Stimulated activated effector memory CD8-positive, alpha-beta T cell treated with anti-CD3 and anti-CD28 coated beads, Interleukin-12 subunit alpha, Interleukin-12 subunit beta, amount 100 ng/mL, for 72 hours (primary cell): Measurements from ENCODE around the gene RPL5.
"Not testable (repeated sequence)": the region's sequence is repeated elsewhere in the genome, so short reads cannot be mapped to it uniquely, and the experiment has no call there.

Source experiments
- ATAC-seq: fragments of 150-1000 bp; cut with Tn5 transposase; 2 replicates; pipeline ENCODE4 v1.10.0; 2021
- DNase-seq, 2 donors: peaks; one replicate each; pipeline ENCODE4 v3.0.0; 2021 to 2022; ENCODE audit warnings: low spot score in 2 of 2
- H3K27ac Mint-ChIP-seq: one replicate; pipeline ENCODE4 v1.8.0; 2022; ENCODE audit warnings: mild to moderate bottlenecking, mixed read lengths
- H3K36me3 Mint-ChIP-seq: one replicate; pipeline ENCODE4 v1.8.0; 2022; ENCODE audit warnings: mild to moderate bottlenecking, mixed read lengths
- H3K4me1 Mint-ChIP-seq: one replicate; pipeline ENCODE4 v1.8.0; 2022; ENCODE audit warnings: mixed read lengths
- H3K4me3 Mint-ChIP-seq: one replicate; pipeline ENCODE4 v1.8.0; 2022; ENCODE audit warnings: mild to moderate bottlenecking, mixed read lengths
- H3K9me3 Mint-ChIP-seq: one replicate; pipeline ENCODE4 v1.8.0; 2022; ENCODE audit warnings: mixed read lengths

The RPL5 gene

DNA sequence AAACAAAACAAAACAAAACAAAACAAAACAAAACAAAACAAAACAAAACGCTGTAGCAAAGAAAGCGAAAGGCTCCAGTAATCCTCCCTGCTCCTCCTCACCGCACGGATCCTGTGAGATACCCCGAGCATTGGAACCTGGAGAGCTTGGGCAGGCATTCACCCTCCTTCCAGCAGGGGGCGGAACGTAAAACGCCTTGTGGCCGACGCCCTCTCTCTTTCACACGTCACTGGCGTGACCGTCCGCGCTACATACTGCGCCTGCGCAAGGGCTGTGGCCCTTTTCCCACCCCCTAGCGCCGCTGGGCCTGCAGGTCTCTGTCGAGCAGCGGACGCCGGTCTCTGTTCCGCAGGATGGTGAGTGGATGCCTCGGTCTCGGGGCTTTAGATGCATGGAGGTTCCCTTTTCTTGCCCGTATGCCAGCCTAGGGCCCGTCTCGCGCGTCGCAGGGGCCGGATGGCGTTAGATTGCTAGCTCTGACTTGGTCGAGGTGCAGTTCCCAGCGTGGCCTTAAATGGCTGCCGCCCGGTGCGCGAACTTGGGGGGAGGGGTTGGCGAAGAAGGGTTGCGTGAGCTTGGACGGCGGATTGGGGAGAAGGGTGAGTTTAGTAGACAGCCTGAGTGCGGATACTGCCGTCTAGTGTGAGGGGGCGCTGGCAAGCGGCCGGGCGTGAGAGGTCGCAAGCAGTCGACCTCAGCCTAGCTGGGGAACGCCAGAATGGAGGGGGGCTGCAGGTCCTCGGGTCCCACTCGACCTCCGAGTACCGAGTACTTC, at the start of gene RPL5:
Gene RPL5, plus strand, starts transcription at position 279 of the 775 bp plus-strand sequence. Its CDS starts 75 bp downstream, at position 354.
- Mint-ChIP-seq H3K9me3 (no peaks in the 10 kb centered on the region), H3K27ac (peak within 1 kb of the TSS; percentile 100), H3K4me1 (peaks cover 47% of the 10 kb centered on the region), H3K4me3 (peak within 1 kb of the TSS; percentile 98), H3K36me3 (peaks cover 57% of the 10 kb centered on the region)
- peak; percentile 99 to 100 for DNase-seq
- ATAC-seq: peak; percentile 93

DNA sequence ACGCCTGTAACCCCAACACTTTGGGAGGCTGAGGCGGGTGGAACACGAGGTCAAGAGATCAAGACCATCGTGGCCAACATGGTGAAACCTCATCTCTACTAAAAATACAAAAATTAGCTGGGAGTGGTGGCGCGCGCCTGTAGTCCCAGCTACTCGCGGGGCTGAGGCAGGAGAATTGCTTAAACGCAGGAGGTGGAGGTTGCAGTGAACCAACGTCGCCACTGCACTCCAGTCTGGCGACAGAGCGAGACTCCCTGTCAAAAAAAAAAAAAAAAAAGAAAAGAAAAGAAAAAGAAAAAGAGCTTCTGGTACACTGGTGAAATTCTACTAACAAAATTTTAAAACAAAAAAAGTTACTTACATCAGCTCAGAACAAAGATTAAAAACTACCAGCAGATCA, 48.3 kb upstream of the RPL5 start:
- H3K9me3 Mint-ChIP-seq, DNase-seq, H3K27ac Mint-ChIP-seq, H3K36me3 Mint-ChIP-seq, ATAC-seq: not testable (repeated sequence)
- Mint-ChIP-seq H3K4me3 (peak overlapping the region; percentile 67), H3K4me1 (peaks cover 12% of the 10 kb centered on the region)

DNA sequence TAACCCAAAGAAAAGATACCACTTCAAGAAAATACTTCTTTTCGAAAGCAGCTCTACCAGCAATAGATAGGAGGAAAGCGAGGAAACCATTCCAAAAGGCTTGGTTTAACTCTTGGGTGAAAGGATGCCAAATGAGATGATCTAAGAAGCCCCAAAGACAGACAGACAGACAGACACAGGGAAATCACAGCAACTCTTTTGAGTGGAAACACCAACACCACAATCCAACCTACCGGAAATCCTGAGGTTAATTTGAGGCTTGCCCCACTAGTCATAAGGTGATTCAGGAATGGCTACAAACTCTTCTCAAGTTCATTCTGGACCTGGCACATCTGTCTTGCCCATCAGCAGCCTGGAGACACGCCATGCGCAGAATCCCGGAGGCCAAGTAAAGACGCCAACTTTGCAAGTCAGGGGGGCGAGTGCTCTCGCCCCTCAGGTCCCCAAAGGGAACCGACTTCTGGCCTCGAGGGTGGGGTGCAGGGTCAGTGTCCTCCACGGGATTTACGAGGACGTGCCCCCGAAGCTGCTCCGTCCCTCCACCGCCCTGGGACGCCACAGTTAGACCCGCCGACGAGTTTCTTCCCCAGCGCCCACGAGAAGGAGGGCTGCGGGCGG, 47.7 kb upstream of the RPL5 start:
- Mint-ChIP-seq H3K4me3 (peak overlapping the region; percentile 67), H3K27ac (no peak overlapping the region), H3K36me3 (no peaks in the 10 kb centered on the region), H3K9me3 (no peaks in the 10 kb centered on the region), H3K4me1 (peaks cover 12% of the 10 kb centered on the region)
- ATAC-seq: peak; percentile 70
- DNase-seq: peak; percentile 22 to 72

DNA sequence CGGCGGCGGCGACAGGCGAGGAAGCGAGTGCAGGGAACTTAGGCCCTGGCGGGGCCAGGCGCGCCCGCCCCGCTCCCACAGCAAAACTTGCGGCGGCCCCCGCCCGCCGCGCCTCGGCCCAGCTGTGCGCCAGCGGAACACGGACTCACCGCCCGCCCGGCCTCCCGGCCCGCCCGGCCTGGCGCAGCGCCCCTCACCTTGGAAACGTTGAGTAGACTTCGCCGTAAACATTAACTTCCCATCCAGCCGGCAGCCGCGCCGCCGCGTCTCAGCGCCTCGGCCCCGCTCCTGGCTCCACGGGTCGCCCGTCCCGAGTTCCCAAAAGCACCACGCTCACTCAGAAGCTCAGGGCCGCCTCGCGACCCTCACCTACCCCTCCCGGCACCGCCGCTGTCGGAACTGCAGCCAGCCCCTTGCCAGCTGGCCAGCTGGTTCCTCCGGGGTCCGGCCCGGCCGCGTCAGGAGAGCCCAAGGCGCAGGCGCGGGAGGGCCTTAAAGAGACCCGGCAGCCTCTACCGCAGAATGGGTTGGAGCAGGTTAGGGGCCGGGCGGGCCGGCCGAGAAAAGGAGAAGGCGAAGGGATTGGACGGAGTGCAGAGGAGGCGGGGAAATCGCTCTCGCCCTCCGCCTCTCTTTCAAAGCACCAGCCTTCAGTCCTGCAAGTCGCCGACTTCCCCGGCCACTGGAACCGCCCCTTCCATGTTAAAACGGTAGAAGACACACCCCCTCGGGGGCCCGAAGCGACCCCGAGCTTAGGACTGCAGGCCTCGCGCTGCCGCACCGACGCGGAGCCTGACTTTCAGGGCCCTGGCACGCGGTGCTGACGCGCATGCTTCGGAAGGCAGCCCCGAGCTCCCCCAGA, 47.0 kb upstream of the RPL5 start, which contains the start of gene EVI5:
Gene EVI5, minus strand, starts transcription at position 470 of the 862 bp plus-strand sequence. CDS start 48,562 bp downstream, outside the sequence.
- Mint-ChIP-seq H3K4me3 (peak within 1 kb of the TSS; percentile 67), H3K4me1 (peaks cover 12% of the 10 kb centered on the region), H3K36me3 (no peaks in the 10 kb centered on the region), H3K27ac (no peak within 1 kb of the TSS), H3K9me3 (no peaks in the 10 kb centered on the region)
- ATAC-seq (peak; percentile 86), DNase-seq (peak; percentile 35 to 76)

DNA sequence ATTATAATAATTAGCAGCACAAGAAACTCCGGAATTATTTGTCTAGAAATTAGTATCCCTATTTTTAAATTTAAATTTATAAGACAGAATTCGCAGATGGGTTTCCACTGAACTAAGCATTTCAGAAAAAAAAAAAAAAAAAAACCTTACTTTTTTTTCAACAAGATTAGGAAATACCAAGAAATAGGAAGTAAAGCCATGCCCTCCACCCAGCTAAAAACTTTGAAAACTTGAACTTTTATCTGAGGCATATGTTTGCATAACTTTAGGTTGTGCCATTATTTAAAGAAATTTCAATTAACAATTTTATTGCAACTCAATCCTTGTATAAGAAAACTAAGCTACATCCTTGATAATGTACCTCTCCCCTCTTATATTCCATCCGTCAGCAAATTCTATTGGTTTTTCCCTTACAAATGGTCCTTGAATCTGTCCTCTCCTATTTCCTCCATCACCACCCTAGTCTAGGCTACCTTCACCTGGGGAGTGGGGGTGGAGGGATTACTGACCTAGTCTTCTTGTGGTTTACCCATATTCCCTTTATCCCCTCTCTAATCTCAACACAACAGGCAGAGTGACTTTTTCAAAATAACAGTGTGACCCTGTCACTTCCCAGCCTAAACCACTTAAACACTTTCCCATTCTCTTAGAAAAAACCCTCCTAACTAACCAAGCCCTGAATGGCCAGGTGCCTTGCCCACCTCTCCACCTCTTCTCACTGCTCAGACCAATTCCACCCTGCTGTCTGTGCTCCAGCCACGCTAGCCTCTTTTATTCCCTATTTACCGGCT, 45.5 kb upstream of the RPL5 start:
- no peak for ATAC-seq
- Mint-ChIP-seq H3K4me3 (no peak overlapping the region), H3K9me3 (no peaks in the 10 kb centered on the region), H3K36me3 (no peaks in the 10 kb centered on the region), H3K4me1 (peaks cover 19% of the 10 kb centered on the region), H3K27ac (no peak overlapping the region)
- DNase-seq: no peak

DNA sequence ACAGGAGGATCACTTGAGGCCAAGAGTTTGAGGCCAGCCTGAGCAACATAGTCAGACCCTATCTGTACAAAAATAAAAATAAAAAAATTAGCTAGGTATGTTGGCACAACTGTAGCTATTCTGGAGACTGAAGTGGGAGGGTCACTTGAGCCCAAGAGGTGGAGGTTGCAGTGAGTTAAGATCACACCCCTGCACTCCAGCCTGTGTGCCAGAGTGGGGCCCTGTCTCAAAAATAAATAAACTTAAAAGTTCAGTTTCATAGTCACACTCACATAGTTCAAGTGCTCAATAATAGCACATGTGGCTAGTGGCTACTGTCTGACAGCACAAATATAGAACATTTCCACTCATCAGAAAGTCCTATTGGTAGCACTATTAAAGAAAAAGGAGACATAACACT, 41.8 kb upstream of the RPL5 start:
- H3K36me3 Mint-ChIP-seq: no peaks in the 10 kb centered on the region
- peaks cover 11% of the 10 kb centered on the region for H3K4me1 Mint-ChIP-seq
- H3K4me3 Mint-ChIP-seq: no peak overlapping the region
- H3K27ac Mint-ChIP-seq: no peak overlapping the region
- no peaks in the 10 kb centered on the region for H3K9me3 Mint-ChIP-seq
- ATAC-seq (no peak), DNase-seq (no peak)

DNA sequence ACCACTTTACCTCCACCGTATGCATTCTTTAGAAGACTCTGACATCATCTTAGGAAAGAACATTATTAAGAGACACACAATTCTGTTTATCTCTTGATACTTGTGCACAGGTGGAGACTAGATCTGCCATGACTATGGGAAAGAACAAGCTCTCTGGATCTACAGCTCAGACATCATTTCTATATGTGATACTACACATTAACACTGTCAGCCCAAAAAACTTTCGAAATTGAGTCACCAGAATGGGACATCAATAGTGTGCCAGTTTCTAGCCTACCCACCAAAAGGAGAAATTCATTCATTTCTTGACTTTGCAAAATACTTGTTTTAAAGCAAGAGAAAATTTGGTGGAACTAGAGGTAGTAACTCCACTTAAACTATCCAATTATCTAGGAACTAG, 41.0 kb upstream of the RPL5 start:
- no peak overlapping the region for H3K27ac Mint-ChIP-seq
- no peak for DNase-seq
- no peak overlapping the region for H3K4me3 Mint-ChIP-seq
- peaks cover 6% of the 10 kb centered on the region for H3K4me1 Mint-ChIP-seq
- no peaks in the 10 kb centered on the region for H3K9me3 Mint-ChIP-seq
- H3K36me3 Mint-ChIP-seq: no peaks in the 10 kb centered on the region
- ATAC-seq: peak; percentile 78

DNA sequence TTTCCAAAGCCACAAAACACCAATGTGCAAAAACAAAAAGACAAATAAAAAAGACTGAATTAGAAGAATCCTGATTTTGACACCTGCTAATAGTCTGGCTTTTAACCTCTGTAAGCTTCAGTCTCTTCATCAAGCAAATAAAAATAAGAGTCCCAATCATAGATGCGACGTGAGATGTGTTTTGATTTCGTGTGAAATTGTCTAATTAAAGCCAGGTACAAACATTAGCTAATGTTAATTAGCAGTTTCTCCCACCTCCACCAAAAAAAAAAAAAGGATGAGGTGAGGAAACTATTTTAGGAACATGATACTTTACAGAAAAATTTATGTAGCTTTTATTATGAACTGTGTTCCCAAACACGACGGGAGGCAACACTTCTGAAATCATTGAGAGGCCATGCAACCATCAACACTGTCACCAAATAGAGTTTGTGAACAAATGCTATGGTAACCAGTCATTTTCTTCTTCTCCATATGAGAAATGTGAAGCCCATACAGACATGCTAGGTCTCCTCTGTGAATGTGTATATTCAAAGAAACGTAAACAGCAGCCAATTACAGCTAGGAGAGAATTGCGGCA, 40.3 kb upstream of the RPL5 start:
- ATAC-seq: no peak
- Mint-ChIP-seq H3K36me3 (no peaks in the 10 kb centered on the region), H3K27ac (no peak overlapping the region), H3K9me3 (no peaks in the 10 kb centered on the region), H3K4me1 (peaks cover 6% of the 10 kb centered on the region), H3K4me3 (no peak overlapping the region)
- DNase-seq: no peak

DNA sequence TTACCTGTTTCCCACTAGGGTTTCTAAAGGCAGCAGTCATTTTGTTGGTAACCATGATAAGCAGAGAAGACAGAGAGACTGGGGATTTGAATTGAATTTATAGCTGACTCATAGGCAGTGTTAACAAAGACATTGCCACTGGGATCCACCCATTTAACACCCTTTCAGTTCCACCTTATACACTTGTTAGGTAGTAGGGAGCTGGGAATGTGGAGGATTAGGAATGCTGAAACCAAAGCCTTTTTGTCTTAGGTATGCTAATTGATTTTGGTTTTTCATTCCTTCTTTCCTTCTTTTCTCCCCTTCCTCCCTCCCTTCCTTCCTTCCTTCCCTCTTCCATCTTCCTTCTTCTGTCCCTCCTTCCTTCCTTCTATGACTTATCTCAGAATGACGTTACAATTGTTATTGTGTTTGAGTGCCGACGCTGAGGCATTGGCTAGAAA, 39.5 kb upstream of the RPL5 start:
- no peaks in the 10 kb centered on the region for H3K9me3 Mint-ChIP-seq
- DNase-seq: no peak
- no peak overlapping the region for H3K4me3 Mint-ChIP-seq
- H3K27ac Mint-ChIP-seq: no peak overlapping the region
- no peak for ATAC-seq
- peaks cover 6% of the 10 kb centered on the region for H3K4me1 Mint-ChIP-seq
- no peaks in the 10 kb centered on the region for H3K36me3 Mint-ChIP-seq

DNA sequence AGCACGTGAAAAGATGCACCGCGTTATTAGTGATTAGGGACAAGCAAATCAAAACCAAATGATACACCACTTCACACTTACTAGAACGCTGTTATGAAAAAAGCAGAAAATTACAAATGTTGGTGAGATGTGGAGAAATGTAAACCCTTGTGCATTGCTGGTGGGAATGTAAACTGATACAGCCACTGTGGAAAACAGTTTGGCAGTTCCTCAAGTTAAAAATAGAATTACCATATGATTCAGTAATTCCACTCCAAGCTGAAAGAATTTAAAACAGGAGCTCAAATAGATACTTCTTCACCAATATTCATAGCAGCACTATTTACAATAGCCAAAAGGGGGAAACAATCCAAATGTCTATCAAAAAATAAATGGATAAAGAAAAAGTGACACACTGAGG, 36.7 kb upstream of the RPL5 start:
- ATAC-seq (no peak), DNase-seq (no peak)
- Mint-ChIP-seq H3K27ac (no peak overlapping the region), H3K9me3 (no peaks in the 10 kb centered on the region), H3K36me3 (no peaks in the 10 kb centered on the region), H3K4me3 (no peak overlapping the region), H3K4me1 (peaks cover 6% of the 10 kb centered on the region)

DNA sequence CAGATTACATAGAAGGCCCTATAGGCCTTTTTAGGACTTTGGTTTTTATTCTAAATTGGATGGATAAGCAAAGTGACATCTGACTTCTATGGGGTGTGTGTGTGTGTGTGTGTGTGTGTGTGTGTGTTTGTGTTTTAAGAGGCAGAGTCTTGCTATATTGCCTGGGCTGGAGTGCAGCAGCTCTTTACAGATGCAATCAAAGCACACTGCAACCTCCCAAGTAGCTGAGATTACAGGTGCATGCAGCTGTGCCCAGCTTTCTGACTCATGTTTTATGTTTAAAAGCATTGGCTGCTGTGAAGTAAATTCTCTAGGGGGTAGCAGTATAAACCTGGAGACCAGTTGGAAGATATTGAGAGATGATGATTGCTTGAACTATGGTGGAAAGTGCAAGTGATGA, 34.5 kb upstream of the RPL5 start:
- no peak overlapping the region for H3K4me3 Mint-ChIP-seq
- no peaks in the 10 kb centered on the region for H3K9me3 Mint-ChIP-seq
- ATAC-seq (no peak), DNase-seq (no peak)
- H3K27ac Mint-ChIP-seq: no peak overlapping the region
- H3K4me1 Mint-ChIP-seq: no peaks in the 10 kb centered on the region
- no peaks in the 10 kb centered on the region for H3K36me3 Mint-ChIP-seq

DNA sequence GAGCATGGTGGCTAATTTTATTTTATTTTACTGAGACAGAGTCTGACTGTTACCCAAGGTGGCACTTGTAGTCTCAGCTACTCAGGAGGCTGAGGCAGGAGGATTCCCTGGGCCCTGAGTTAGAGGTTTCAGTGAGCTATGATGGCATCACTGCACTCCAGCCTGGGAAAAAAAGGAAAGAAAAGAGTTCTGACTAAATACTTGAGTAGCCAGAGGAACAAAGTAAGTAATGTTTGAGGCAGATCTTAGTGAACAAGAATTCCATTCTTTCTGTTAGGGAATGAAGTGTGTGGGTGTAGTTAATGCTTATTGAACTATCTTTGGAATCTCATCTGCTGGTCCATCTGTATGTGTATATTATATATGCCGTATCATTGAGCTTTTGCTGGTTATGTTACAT, 33.9 kb upstream of the RPL5 start:
- ATAC-seq (no peak), DNase-seq (no peak)
- Mint-ChIP-seq H3K36me3 (no peaks in the 10 kb centered on the region), H3K9me3 (no peaks in the 10 kb centered on the region), H3K4me1 (no peaks in the 10 kb centered on the region), H3K27ac (no peak overlapping the region), H3K4me3 (no peak overlapping the region)

DNA sequence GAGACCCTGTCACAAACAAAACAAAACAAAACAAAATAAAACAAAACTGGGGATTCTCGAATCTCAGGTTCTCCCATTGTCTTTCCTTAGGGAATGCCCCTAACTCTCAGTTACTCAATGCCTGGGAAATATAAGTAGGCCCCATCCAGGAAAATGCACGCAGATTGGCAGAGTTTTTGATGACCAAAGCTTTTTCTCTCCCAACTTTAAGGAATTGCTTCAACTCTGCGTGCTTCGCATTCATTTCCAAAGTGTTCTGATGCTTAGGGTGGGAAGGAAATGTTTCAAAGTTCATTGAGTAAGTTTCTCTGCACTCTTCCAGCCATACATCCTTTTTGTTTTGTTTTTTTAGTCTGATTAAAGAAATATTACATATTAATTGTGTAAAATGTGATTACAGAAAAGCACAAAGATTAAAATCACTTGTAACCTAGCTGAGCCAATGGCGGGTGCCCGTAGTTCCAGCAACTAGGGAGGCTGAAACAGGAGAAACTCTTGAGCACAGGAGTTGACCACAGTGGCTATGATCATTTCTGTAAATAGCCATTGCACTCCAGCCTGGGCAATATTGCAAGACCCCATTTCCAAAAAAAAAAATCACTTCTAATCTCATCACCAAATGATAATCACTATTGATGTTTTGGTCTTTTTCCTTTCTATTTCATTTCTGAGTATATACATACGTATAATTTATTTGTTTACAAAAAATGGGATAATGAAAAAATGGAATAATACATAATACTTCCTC, 28.5 kb upstream of the RPL5 start:
- Mint-ChIP-seq H3K36me3 (no peaks in the 10 kb centered on the region), H3K27ac (no peak overlapping the region), H3K9me3 (no peaks in the 10 kb centered on the region), H3K4me3 (no peak overlapping the region), H3K4me1 (no peaks in the 10 kb centered on the region)
- no peak for ATAC-seq
- no peak for DNase-seq

DNA sequence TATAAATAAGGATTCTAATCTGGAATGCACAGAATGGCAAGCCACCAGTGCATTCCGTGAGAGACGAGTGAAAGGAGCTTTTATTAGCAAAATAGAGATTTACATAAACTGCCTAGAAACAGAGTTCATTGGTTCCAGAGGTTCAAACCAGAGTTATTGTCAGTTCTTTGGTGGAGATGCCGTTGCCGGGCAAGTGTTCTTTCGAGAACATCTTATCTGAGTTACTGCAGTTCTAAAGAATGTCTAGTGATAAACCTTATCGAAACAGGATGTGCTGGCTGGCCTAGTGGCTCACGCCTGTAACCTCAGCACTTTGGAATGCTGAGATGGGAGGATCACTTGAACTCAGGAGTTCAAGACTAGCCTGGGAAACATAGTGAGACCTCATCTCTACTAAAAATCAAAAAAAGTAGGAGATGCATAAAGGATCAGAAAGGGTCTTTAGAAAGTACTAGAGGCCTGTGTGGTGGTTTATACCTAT, 27.1 kb upstream of the RPL5 start:
- no peak overlapping the region for H3K4me3 Mint-ChIP-seq

More for the DNA sequence above, 27.1 kb upstream of the RPL5 start:
- Mint-ChIP-seq H3K27ac (no peak overlapping the region), H3K36me3 (no peaks in the 10 kb centered on the region), H3K4me1 (no peaks in the 10 kb centered on the region), H3K9me3 (no peaks in the 10 kb centered on the region)
- DNase-seq: no peak
- ATAC-seq: peak; percentile 48
